IMR-90 (cell line): ENCODE measurements around the gene NLRC3. TPM values are rescaled to one million over a fixed set of nuclear protein-coding genes. Genes with fewer than 3 reads are reported as not detected.

Source experiments
- ATAC-seq: fragments of 200-7000 bp; cut with Tn5 transposase; 2 replicates; pipeline ENCODE4 v1.9.1; 2020; ENCODE audit warnings: low read depth, mild to moderate bottlenecking, moderate library complexity
- BruUV-seq: library from RNA; stranded (reverse); fragments of 400-500 nt; replicated peaks from 2 replicates; lab custom pipeline; 2021; lab: Mats Ljungman, UMichigan
- CTCF ChIA-PET: fragments of 300-600 bp; formaldehyde crosslinking; extraction: SDS; loops from one replicate; lab custom pipeline; 2021; ENCODE audit warnings: antibody characterized with exemption; lab: Yijun Ruan, JAX
- POLR2A ChIA-PET: fragments of 300-600 bp; sonication (Branson Sonifier 250); formaldehyde crosslinking; loops from one replicate; lab custom pipeline; 2022; ENCODE audit warnings: antibody characterized with exemption; ENCODE audit not compliant: unreplicated experiment; lab: Charles Lee
- DNase-seq: peaks from one replicate; pipeline ENCODE4 v3.0.0; 2013
- H2AFZ ChIP-seq: replicated peaks from 2 replicates; pipeline ENCODE3; 2013; ENCODE audit warnings: low read length, mild to moderate bottlenecking; ENCODE audit not compliant: poor library complexity
- H2AK5ac ChIP-seq: 2 replicates; pipeline ENCODE4 v1.6.1; 2013; ENCODE audit warnings: low read depth, low read length, inconsistent platforms
- H2AK9ac ChIP-seq: replicated peaks from 2 replicates; pipeline ENCODE3; 2013; ENCODE audit warnings: mild to moderate bottlenecking, low read depth, low read length, moderate library complexity; ENCODE audit not compliant: poor library complexity
- H2BK120ac ChIP-seq: 2 replicates; pipeline ENCODE4 v1.6.1; 2013; ENCODE audit warnings: low read depth, low read length, inconsistent platforms
- H2BK15ac ChIP-seq: 3 replicates; pipeline ENCODE4 v1.6.1; 2013; ENCODE audit warnings: low read depth, low read length, inconsistent platforms
- H2BK20ac ChIP-seq: 2 replicates; pipeline ENCODE4 v1.6.1; 2013; ENCODE audit warnings: low read depth, mild to moderate bottlenecking, inconsistent platforms, low read length, moderate library complexity
- H2BK5ac ChIP-seq: 2 replicates; pipeline ENCODE4 v1.6.1; 2013; ENCODE audit warnings: mild to moderate bottlenecking, low read depth, low read length, inconsistent platforms; ENCODE audit not compliant: poor library complexity, severe bottlenecking
- H3K14ac ChIP-seq: replicated peaks from 2 replicates; pipeline ENCODE4 v1.6.1; 2013; ENCODE audit warnings: low read depth, low read length, inconsistent platforms
- H3K18ac ChIP-seq: 2 replicates; pipeline ENCODE4 v1.6.1; 2013; ENCODE audit warnings: low read depth, low read length, control low read depth
- H3K23ac ChIP-seq: 2 replicates; pipeline ENCODE4 v1.6.1; 2013; ENCODE audit warnings: low read depth, low read length, inconsistent platforms
- H3K27ac ChIP-seq: 2 replicates; pipeline ENCODE4 v1.5.1; 2013; ENCODE audit warnings: mild to moderate bottlenecking, control low read depth, low read length; ENCODE audit not compliant: insufficient read depth
- H3K27me3 ChIP-seq: 2 replicates; pipeline ENCODE4 v1.6.1; 2013; ENCODE audit warnings: low read length; ENCODE audit not compliant: control insufficient read depth, insufficient read depth
- H3K36me3 ChIP-seq: 2 replicates; pipeline ENCODE4 v1.6.1; 2013; ENCODE audit warnings: low read length, mixed read lengths; ENCODE audit not compliant: control insufficient read depth, insufficient read depth
- H3K4ac ChIP-seq: 2 replicates; pipeline ENCODE4 v1.6.1; 2013; ENCODE audit warnings: low read depth, low read length, inconsistent platforms
- H3K4me1 ChIP-seq: 2 replicates; pipeline ENCODE4 v1.6.1; 2013; ENCODE audit warnings: low read length, mixed read lengths; ENCODE audit not compliant: control insufficient read depth, insufficient read depth
- H3K4me2 ChIP-seq: 2 replicates; pipeline ENCODE4 v1.6.1; 2013; ENCODE audit warnings: low read depth, mild to moderate bottlenecking, control low read depth, low read length, moderate library complexity
- H3K4me3 ChIP-seq: 2 replicates; pipeline ENCODE4 v1.5.1; 2013; ENCODE audit warnings: low read depth, mild to moderate bottlenecking, control low read depth, low read length, moderate library complexity; ENCODE audit not compliant: insufficient read depth
- H3K56ac ChIP-seq: 2 replicates; pipeline ENCODE4 v1.6.1; 2013; ENCODE audit warnings: low read length, inconsistent platforms; ENCODE audit not compliant: insufficient read depth; ENCODE audit errors: extremely low read depth
- H3K79me1 ChIP-seq, 2 experiments: 2 replicates each; pipeline ENCODE4 v1.6.1; 2013; ENCODE audit warnings: low read length in 2 of 2, inconsistent platforms in 1 of 2, low read depth in 1 of 2
- H3K9ac ChIP-seq: 2 replicates; pipeline ENCODE4 v1.6.1; 2013; ENCODE audit warnings: low read depth, low read length, control low read depth
- H3K9me1 ChIP-seq: 2 replicates; pipeline ENCODE4 v1.6.1; 2013; ENCODE audit warnings: low read length, inconsistent platforms; ENCODE audit not compliant: insufficient read depth
- H3K9me3 ChIP-seq: 2 replicates; pipeline ENCODE4 v1.6.1; 2013; ENCODE audit warnings: low read length; ENCODE audit not compliant: control insufficient read depth, insufficient read depth
- H4K20me1 ChIP-seq: 2 replicates; pipeline ENCODE4 v1.6.1; 2013; ENCODE audit warnings: low read length, inconsistent platforms; ENCODE audit not compliant: insufficient read depth
- H4K5ac ChIP-seq: 2 replicates; pipeline ENCODE4 v1.6.1; 2013; ENCODE audit warnings: mild to moderate bottlenecking, low read depth, low read length, control low read depth
- H4K8ac ChIP-seq, 2 experiments: 2 replicates each; pipeline ENCODE4 v1.6.1; 2013; ENCODE audit warnings: low read depth in 2 of 2, low read length in 2 of 2, control low read depth in 1 of 2, inconsistent platforms in 1 of 2
- H4K91ac ChIP-seq: 2 replicates; pipeline ENCODE4 v1.6.1; 2013; ENCODE audit warnings: low read depth, low read length, inconsistent platforms; ENCODE audit not compliant: insufficient read depth
- BHLHE40 ChIP-seq: fragments of 150-350 bp; IDR thresholded peaks from 2 replicates; pipeline ENCODE4 v1.6.1; 2016; ENCODE audit warnings: mild to moderate bottlenecking, low read depth, low read length
- CEBPB ChIP-seq: IDR thresholded peaks from 2 replicates; pipeline ENCODE4 v1.6.1; 2012; ENCODE audit warnings: low read depth, low read length, improper control_type of control experiment
- CHD1 ChIP-seq: IDR thresholded peaks from 2 replicates; pipeline ENCODE4 v1.6.1; 2012; ENCODE audit warnings: low read depth, low read length, improper control_type of control experiment
- CTCF ChIP-seq: conservative IDR thresholded peaks from 2 replicates; pipeline ENCODE4 v1.5.1; 2012; ENCODE audit warnings: mild to moderate bottlenecking, low read depth, low read length, improper control_type of control experiment
- ELK1 ChIP-seq: fragments of 150-350 bp; IDR thresholded peaks from 2 replicates; pipeline ENCODE4 v1.6.1; 2016; ENCODE audit warnings: low read depth, mild to moderate bottlenecking, low read length, moderate library complexity, borderline replicate concordance
- FOS ChIP-seq: fragments of 150-350 bp; IDR thresholded peaks from 2 replicates; pipeline ENCODE4 v1.6.1; 2016; ENCODE audit warnings: low read depth, low read length
- MAFK ChIP-seq: IDR thresholded peaks from 2 replicates; pipeline ENCODE4 v1.6.1; 2012; ENCODE audit warnings: low read depth, low read length, improper control_type of control experiment
- MAZ ChIP-seq: IDR thresholded peaks from 2 replicates; pipeline ENCODE4 v1.6.1; 2012; ENCODE audit warnings: low read depth, mild to moderate bottlenecking, low read length, improper control_type of control experiment, moderate library complexity, borderline replicate concordance
- MXI1 ChIP-seq: IDR thresholded peaks from 2 replicates; pipeline ENCODE4 v1.6.1; 2012; ENCODE audit warnings: low read depth, mild to moderate bottlenecking, low read length, moderate library complexity, borderline replicate concordance
- NFE2L2 ChIP-seq: fragments of 150-350 bp; IDR thresholded peaks from 2 replicates; pipeline ENCODE4 v1.6.1; 2016; ENCODE audit warnings: low read depth, mild to moderate bottlenecking, low read length
- POLR2A ChIP-seq: IDR thresholded peaks from 2 replicates; pipeline ENCODE4 v1.6.1; 2012; ENCODE audit warnings: mild to moderate bottlenecking, low read depth, low read length
- RAD21 ChIP-seq: IDR thresholded peaks from 2 replicates; pipeline ENCODE4 v1.6.1; 2012; ENCODE audit warnings: low read length, improper control_type of control experiment
- RCOR1 ChIP-seq: IDR thresholded peaks from 2 replicates; pipeline ENCODE4 v1.6.1; 2012; ENCODE audit warnings: mild to moderate bottlenecking, low read length, improper control_type of control experiment; ENCODE audit not compliant: insufficient replicate concordance
- RFX5 ChIP-seq: IDR thresholded peaks from 2 replicates; pipeline ENCODE4 v1.8.0; 2012; ENCODE audit warnings: low read depth, mild to moderate bottlenecking, low read length, moderate library complexity
- SMC3 ChIP-seq: fragments of 150-350 bp; IDR thresholded peaks from 2 replicates; pipeline ENCODE4 v1.6.1; 2016; ENCODE audit warnings: low read depth, mild to moderate bottlenecking, antibody characterized with exemption, low read length, moderate library complexity
- WGBS, 2 experiments: methylation state at CpG; one replicate each; pipeline versions ENCODE4 v1.1.5 to v1.1.7; 2013; ENCODE audit warnings: missing lambda C conversion rate in 2 of 2; ENCODE audit not compliant: insufficient read length in 1 of 2; ENCODE audit errors: extremely low coverage in 2 of 2; 5-methylcytosine and 5-hydroxymethylcytosine counted together
- dilution Hi-C: fragments of 300-500 bp; cut with HindIII; formaldehyde crosslinking; loops from one replicate; pipeline ENCODE4 v1.14.3; 2018; ENCODE audit warnings: low sequenced_read_pairs; ENCODE audit not compliant: unreplicated experiment
- in situ Hi-C: fragments of 300-500 bp; cut with MboI; formaldehyde crosslinking; loops from 3 replicates; pipeline ENCODE4 v1.14.3; 2019; ENCODE audit warnings: low sequenced_read_pairs, inconsistent platforms, mixed read lengths
- intact Hi-C: fragments of 100-400 bp; cut with micrococcal nuclease; formaldehyde crosslinking; loops from 2 replicates; pipeline ENCODE4 v1.10.0; 2022
- polyA plus RNA-seq, 3 experiments: library from polyadenylated mRNA; depleted of rRNA; stranded (reverse); fragments of >200 nt; gene quantifications; 2 replicates each; pipeline ENCODE4 v1.2.3, GENCODE V29; 2012; ENCODE audit warnings: low replicate concordance in 1 of 3
- total RNA-seq: library from RNA; depleted of rRNA; stranded (reverse); fragments of >200 nt; gene quantifications from 2 replicates; pipeline ENCODE4 v1.2.3, GENCODE V29; 2012
- TF ChIP-seq, protein P1 (sequence below): fragments of 150-350 bp; IDR thresholded peaks from 2 replicates; pipeline ENCODE4 v1.6.1; 2017; ENCODE audit warnings: mild to moderate bottlenecking, antibody characterized with exemption, low read length, low read depth

NLRC3 gene
- total and polyA plus RNA-seq, 2 of the 4 experiments (the other 2 are of a cell fraction): not detected

GRCh38 chr16:3598236-3598635, 21.0 kb upstream of the NLRC3 start:
- dilution Hi-C loops (no loop called here), intact Hi-C loops (no loop called here), in situ Hi-C loops (no loop called here)
- H3K9ac ChIP-seq: no peak overlapping the region
- no TSS peak for BruUV-seq
- WGBS, 2 experiments: 96% methylated on average over 8 of the region's 12 CpGs; no CpG with 5 or more reads in 1 of the 2 experiments
- no peak overlapping the region for H4K91ac ChIP-seq
- peaks cover 6% of the 10 kb centered on the region; the same call in 1 of the 2 replicates for H3K9me3 ChIP-seq
- no peak overlapping the region for H3K56ac ChIP-seq
- H3K27me3 ChIP-seq: no peaks in the 10 kb centered on the region
- no peak overlapping the region for H3K4me3 ChIP-seq
- H2AK5ac ChIP-seq: no peak overlapping the region
- H3K4me1 ChIP-seq: no peaks in the 10 kb centered on the region
- H3K4ac ChIP-seq: no peak overlapping the region
- no peaks in the 10 kb centered on the region for H4K20me1 ChIP-seq
- H4K5ac ChIP-seq: no peak overlapping the region
- no peak overlapping the region for H2BK15ac ChIP-seq
- H4K8ac ChIP-seq: no peak overlapping the region
- H3K79me1 ChIP-seq: no peaks in the 10 kb centered on the region
- H3K9me1 ChIP-seq: peaks cover 6% of the 10 kb centered on the region; the same call in 1 of the 2 replicates
- DNase-seq (no peak), ATAC-seq (no peak)
- TF ChIP-seq MXI1: no peak
- TF ChIP-seq NFE2L2: no peak
- TF ChIP-seq SMC3: no peak
- no peak for TF ChIP-seq FOS
- TF ChIP-seq, protein P1, sequence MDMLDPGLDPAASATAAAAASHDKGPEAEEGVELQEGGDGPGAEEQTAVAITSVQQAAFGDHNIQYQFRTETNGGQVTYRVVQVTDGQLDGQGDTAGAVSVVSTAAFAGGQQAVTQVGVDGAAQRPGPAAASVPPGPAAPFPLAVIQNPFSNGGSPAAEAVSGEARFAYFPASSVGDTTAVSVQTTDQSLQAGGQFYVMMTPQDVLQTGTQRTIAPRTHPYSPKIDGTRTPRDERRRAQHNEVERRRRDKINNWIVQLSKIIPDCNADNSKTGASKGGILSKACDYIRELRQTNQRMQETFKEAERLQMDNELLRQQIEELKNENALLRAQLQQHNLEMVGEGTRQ: no peak
- TF ChIP-seq MAZ: no peak
- no peak for TF ChIP-seq CEBPB
- no peak for TF ChIP-seq RFX5
- TF ChIP-seq RAD21: no peak
- TF ChIP-seq CTCF: no peak
- TF ChIP-seq POLR2A: no peak
- no peak for TF ChIP-seq BHLHE40
- no peak for TF ChIP-seq ELK1
- TF ChIP-seq MAFK: no peak
- no peak for TF ChIP-seq RCOR1
- TF ChIP-seq CHD1: no peak
- no peak overlapping the region for H3K18ac ChIP-seq
- H3K36me3 ChIP-seq: peaks cover 32% of the 10 kb centered on the region
- ChIA-PET POLR2A (no interaction called here), CTCF (interaction anchor here (1.0 kb wide), 1 partner anchor 29 kb away, joined by 3 read pairs; no protein-coding TSS in a partner anchor)
- no peak overlapping the region for H2BK120ac ChIP-seq
- no peak overlapping the region for H3K23ac ChIP-seq
- H2AFZ ChIP-seq: no peak overlapping the region
- H2AK9ac ChIP-seq: peak overlapping the region; percentile 61
- no peak overlapping the region for H3K27ac ChIP-seq
- H3K4me2 ChIP-seq: no peak overlapping the region
- H2BK20ac ChIP-seq: no peak overlapping the region
- no peak overlapping the region for H3K14ac ChIP-seq
- no peak overlapping the region for H2BK5ac ChIP-seq
